ENCODE results near the gene CENPF. TPM values are rescaled to one million over a fixed set of nuclear protein-coding genes. Genes with fewer than 3 reads are reported as not detected.
"Not testable (repeated sequence)": the region's sequence is repeated elsewhere in the genome, so short reads cannot be mapped to it uniquely, and the experiment has no call there.

Gene CENPF
- polyA plus RNA-seq, 4 donors: 76.7 to 94.8 (median 82.5) TPM

- DNase-seq (ENCODE audit: low read depth in 4 of 4, low spot score in 2 of 4): no peak
These were observed 19.0 kb upstream of the CENPF start for GRCh38 chr1:214583824-214584554.

GRCh38 chr1:214584805-214585766 is 17.9 kb upstream of the CENPF start:
- DNase-seq (ENCODE audit: low read depth in 4 of 4, low spot score in 2 of 4): peak in 1 of 4 donors; percentile 51

- DNase-seq (ENCODE audit: low read depth in 4 of 4, low spot score in 2 of 4): no peak
These were observed 16.4 kb upstream of the CENPF start for GRCh38 chr1:214586621-214587020.

- no peak for DNase-seq (ENCODE audit: low read depth in 4 of 4, low spot score in 2 of 4)
These were observed 15.8 kb upstream of the CENPF start for GRCh38 chr1:214587165-214587564.

- no peak for DNase-seq (ENCODE audit: low read depth in 4 of 4, low spot score in 2 of 4)
These were observed 13.9 kb upstream of the CENPF start for GRCh38 chr1:214588963-214589597.

GRCh38 chr1:214590696-214591095 is 12.3 kb upstream of the CENPF start:
- DNase-seq (ENCODE audit: low read depth in 4 of 4, low spot score in 2 of 4): no peak

- DNase-seq (ENCODE audit: low read depth in 4 of 4, low spot score in 2 of 4): not testable (repeated sequence)
These were observed 11.1 kb upstream of the CENPF start for GRCh38 chr1:214591918-214592317.

- no peak for DNase-seq (ENCODE audit: low read depth in 4 of 4, low spot score in 2 of 4)
These were observed 9.8 kb upstream of the CENPF start for GRCh38 chr1:214593158-214593557.

- DNase-seq (ENCODE audit: low read depth in 4 of 4, low spot score in 2 of 4): no peak
These were observed 841 bp downstream of the CENPF start for GRCh38 chr1:214603819-214604252.

GRCh38 chr1:214604523-214604922 is 1.5 kb downstream of the CENPF start:
- DNase-seq (ENCODE audit: low read depth in 4 of 4, low spot score in 2 of 4): no peak

- DNase-seq (ENCODE audit: low read depth in 4 of 4, low spot score in 2 of 4): not testable (repeated sequence)
These were observed 2.5 kb downstream of the CENPF start for GRCh38 chr1:214605484-214605883.

GRCh38 chr1:214605933-214606925 is 3.2 kb downstream of the CENPF start:
- DNase-seq (ENCODE audit: low read depth in 4 of 4, low spot score in 2 of 4): not testable (repeated sequence)

- DNase-seq (ENCODE audit: low read depth in 4 of 4, low spot score in 2 of 4): not testable (repeated sequence)
These were observed 4.7 kb downstream of the CENPF start for GRCh38 chr1:214607492-214608215.

- DNase-seq (ENCODE audit: low read depth in 4 of 4, low spot score in 2 of 4): not testable (repeated sequence)
These were observed 5.3 kb downstream of the CENPF start for GRCh38 chr1:214608216-214608783.

- not testable (repeated sequence) for DNase-seq (ENCODE audit: low read depth in 4 of 4, low spot score in 2 of 4)
These were observed 5.8 kb downstream of the CENPF start for GRCh38 chr1:214608817-214609216.

- no peak for DNase-seq (ENCODE audit: low read depth in 4 of 4, low spot score in 2 of 4)
These were observed 6.7 kb downstream of the CENPF start for GRCh38 chr1:214609692-214610091.

GRCh38 chr1:214610136-214610535 is 7.1 kb downstream of the CENPF start:
- DNase-seq (ENCODE audit: low read depth in 4 of 4, low spot score in 2 of 4): not testable (repeated sequence)

- DNase-seq (ENCODE audit: low read depth in 4 of 4, low spot score in 2 of 4): no peak
These were observed 12.1 kb downstream of the CENPF start for GRCh38 chr1:214615109-214615508.

GRCh38 chr1:214615871-214616270 is 12.9 kb downstream of the CENPF start:
- DNase-seq (ENCODE audit: low read depth in 4 of 4, low spot score in 2 of 4): no peak

Measured in left renal cortex interstitium (tissue), 4 donors.